GM19239 (cell line): ENCODE results near the gene ZNF219.
A peak's percentile ranks its signal among the peaks of the same experiment; 100 is the strongest.

Experiments used
- DNase-seq: peaks from one replicate; pipeline ENCODE4 v3.0.0; 2011; ENCODE audit warnings: low spot score; ENCODE audit not compliant: insufficient read length
- FAIRE-seq: peaks from 2 replicates; lab custom pipeline; 2011; peaks lifted over from hg19 to GRCh38; lab: Jason Lieb, UNC

ZNF219 gene

DNA sequence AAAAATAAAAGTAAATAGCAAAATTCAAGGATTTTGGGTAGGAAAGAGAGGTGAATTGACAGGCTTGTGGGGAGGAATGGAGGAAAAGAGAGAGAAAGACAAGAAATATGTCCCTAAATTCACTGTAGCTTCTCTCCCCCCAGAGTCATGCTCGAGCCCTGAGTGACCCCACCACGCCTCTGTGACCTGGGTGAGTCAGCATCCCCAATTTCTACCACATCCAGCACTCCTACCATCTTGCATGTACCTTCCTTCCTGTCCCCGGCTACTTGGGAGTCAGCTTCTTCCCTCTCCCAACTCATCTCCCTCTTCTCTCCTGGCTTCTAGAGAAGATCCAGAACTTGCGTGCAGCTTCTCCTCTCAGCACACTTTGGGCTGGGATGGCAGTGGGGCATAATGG is 9.8 kb downstream of the ZNF219 start:
- FAIRE-seq (no peak), DNase-seq (no peak)

DNA sequence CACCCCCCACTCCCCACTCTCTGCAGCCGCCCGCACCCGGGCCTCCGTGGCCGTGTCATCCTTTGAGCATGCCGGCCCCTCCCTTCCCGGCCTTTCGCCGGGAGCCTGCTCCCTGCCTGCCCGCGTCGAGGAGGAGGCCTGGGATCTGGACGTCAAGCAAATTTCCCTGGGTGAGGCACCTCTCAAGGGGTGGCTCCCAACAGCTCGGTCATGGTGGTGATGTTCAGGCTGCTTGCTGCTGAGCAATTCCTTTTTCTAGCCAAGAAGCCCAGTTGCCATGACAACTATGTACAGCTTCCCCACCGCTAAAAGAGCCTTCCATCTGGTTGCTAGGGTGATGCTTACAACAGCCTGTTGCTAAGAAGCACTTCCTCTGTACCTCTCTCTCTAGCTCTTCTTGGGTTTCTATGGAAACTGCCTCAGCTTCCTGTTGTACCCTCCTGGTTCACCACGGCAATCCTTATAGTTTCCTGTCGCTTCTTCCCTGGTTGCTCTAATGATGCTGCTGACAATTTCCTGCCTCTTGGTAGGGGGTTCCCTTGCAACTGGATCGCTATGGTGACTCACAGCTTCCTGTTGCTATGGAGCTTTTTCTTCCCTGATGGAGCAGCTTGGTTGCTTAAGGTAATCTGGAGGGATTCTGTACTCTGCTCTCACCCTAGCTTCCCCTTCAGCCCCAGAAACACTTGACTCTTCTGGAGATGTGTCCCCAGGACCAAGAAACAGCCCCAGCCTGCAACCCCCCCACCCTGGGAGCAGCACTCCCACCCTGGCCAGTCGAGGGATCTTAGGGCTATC is 11.0 kb downstream of the ZNF219 start:
- FAIRE-seq (peak; percentile 47), DNase-seq (peak; percentile 59)

DNA sequence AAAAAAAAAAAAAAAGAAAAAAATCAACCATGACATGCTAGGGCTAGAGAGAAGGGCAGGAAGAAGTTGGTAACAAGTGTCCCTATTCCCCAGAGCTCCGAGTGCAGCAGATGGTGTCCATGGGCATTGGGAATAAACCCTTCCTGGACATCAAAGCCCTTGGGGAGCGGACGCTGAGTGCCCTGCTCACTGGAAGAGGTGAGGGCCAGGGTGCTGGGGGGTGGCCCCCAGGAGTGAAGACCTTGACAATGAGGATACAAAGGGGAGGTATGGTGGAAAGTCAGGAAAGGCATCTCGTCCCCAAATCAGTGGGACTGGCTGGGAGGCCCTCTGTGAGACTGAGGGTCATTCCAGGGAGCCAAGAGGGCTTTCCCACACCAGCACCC is 11.6 kb downstream of the ZNF219 start:
- DNase-seq = no peak
- FAIRE-seq = no peak

DNA sequence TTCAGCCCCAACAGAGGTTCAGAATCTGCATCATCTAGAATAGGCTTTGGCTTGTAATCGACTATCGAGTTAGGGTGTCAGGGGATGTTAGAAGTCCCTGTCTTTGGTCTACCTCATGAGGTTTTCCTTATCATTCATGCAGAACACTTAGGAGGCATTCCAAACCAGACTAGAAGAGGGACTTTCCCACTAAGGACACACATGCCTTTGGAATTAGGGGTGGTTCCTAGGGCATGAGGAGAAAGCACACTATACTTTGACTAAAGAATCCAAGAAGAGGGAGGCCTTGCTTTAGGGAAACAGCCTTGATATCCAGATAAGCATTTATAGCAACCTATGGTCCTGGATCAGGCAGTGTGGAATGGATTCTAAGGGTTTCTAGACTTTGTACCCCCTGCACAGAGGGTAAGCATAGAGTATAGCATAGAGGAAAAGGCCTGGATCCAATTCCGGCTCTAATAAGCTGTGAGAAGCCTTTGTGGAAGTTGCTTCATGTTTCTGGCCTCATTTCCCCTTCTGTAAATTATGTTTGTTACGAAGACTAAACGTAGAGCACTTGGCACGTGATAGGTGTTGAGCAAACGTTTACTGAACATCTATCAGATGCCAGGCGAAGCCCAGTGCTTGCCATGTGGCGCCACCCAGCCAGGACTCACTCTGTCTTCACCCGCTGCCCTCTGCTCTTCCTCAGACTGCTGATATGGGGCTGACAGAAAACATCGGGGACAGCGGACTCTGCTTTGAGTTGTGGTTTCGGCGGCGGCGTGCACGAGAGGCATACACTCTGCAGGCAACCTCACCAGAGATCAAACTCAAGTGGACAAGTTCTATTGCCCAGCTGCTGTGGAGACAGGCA is 13.2 kb downstream of the ZNF219 start:
- FAIRE-seq (no peak), DNase-seq (no peak)

DNA sequence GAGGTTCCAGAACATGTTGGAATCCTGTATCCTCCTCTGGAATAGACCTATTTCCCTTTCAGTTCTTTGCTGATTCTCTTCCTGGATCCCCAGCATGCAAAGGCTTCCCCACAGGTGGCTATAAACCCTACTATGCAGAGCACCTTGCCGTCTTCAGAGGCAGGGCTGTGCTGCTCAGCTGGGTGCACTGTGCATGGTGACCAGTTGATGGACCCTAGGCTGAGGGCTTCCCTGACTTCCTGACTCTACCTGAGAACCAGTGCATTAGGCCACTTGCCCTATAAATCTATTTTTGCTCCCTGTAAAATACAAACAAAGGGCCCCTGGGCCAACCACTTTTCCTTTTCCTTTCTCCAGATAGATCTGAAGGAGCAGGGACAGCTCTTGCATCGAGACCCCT is 14.1 kb downstream of the ZNF219 start:
- no peak for DNase-seq
- FAIRE-seq = no peak

DNA sequence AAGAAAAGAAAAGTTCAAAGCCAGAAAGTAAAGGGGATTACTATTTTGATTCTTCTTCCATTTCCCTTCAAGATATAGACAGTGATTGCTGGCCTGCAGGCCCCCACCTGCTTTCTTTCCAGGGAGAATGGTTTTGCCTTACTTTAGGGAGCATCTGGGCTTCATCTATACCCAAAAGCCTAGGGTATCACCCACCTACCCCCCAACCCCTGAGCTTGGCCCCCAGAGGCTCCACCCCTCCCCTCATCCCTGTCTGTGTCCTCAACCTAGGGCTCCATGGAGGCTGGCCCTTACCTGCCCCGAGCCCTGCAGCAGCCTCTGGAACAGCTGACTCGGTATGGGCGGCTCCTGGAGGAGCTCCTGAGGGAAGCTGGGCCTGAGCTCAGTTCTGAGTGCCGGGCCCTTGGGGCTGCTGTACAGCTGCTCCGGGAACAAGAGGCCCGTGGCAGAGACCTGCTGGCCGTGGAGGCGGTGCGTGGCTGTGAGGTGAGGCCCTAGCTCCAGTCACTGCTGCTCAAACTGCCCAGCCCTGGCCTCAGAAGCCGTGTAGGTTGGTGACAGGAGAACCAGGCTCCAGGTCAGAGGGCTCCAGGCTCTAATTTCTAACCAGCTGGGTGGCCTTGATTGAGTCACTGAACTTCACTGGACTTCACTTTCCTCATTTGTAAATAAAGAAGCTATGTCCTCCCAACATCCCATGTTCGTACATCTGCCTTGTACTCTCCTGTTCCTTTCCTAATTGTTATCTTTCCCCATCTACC is 14.7 kb downstream of the ZNF219 start:
- FAIRE-seq (no peak), DNase-seq (no peak)

DNA sequence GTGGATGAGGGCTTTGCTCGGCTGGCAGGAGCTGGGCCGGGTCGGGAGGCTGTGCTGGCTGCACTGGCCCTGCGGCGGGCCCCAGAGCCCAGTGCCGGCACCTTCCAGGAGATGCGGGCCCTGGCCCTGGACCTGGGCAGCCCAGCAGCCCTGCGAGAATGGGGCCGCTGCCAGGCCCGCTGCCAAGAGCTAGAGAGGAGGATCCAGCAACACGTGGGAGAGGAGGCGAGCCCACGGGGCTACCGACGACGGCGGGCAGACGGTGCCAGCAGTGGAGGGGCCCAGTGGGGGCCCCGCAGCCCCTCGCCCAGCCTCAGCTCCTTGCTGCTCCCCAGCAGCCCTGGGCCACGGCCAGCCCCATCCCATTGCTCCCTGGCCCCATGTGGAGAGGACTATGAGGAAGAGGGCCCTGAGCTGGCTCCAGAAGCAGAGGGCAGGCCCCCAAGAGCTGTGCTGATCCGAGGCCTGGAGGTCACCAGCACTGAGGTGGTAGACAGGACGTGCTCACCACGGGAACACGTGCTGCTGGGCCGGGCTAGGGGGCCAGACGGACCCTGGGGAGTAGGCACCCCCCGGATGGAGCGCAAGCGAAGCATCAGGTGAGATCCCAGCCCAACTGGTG is 16.8 kb downstream of the ZNF219 start:
- DNase-seq (no peak), FAIRE-seq (no peak)

DNA sequence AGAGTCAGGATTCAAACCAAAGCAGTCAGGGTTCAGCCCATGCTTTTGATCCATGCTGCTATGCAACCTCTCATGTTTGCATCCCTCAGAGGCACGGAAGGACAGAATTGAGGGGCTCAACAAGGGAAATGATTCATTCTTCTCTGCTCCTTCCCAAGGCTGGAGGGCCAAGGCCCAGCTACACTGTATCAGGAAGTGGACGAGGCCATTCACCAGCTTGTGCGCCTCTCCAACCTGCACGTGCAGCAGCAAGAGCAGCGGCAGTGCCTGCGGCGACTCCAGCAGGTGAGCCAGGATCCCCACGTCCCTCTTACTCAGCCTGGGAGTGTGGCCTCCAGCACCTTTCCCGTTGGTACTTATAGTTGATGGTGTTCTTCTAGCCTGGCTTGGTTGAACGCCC is 19.7 kb downstream of the ZNF219 start:
- FAIRE-seq (no peak), DNase-seq (no peak)

DNA sequence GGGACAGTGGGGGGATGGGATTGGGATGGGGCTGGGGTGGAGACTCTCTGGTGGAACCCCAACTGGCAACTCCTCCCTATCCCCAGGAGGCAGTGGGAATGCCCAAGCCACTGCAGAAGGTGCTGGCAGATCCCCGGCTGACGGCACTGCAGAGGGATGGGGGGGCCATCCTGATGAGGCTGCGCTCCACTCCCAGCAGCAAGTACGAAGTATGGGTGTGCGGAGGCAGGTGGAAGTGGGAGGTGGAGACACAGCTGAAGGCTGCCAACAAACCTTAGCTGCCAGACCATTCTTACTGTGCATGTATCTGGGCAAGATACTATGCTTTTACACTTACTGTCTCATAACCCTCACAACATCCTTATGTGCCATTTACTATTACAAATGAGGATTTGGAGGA is 20.2 kb downstream of the ZNF219 start:
- DNase-seq (peak; percentile 1), FAIRE-seq (no peak)

DNA sequence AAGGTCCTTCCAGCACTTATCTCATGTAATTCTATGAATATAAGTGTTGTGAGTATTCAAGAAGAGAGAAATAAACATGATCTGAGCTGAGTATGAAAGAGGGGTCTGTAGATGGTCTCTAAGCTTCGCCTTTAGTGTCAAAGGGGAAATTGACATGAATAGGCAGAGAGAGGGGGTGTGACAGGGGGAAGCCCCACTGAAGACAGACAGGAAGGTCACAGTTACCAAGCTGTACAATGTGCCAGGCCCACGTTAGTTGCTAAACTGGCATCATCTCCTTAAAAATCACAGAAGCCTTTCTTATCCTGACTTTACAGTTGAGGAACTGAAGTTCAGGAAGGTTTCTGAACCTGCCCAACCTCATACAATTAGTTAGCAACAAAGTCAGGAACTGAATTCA is 20.8 kb downstream of the ZNF219 start:
- no peak for FAIRE-seq
- DNase-seq = no peak

DNA sequence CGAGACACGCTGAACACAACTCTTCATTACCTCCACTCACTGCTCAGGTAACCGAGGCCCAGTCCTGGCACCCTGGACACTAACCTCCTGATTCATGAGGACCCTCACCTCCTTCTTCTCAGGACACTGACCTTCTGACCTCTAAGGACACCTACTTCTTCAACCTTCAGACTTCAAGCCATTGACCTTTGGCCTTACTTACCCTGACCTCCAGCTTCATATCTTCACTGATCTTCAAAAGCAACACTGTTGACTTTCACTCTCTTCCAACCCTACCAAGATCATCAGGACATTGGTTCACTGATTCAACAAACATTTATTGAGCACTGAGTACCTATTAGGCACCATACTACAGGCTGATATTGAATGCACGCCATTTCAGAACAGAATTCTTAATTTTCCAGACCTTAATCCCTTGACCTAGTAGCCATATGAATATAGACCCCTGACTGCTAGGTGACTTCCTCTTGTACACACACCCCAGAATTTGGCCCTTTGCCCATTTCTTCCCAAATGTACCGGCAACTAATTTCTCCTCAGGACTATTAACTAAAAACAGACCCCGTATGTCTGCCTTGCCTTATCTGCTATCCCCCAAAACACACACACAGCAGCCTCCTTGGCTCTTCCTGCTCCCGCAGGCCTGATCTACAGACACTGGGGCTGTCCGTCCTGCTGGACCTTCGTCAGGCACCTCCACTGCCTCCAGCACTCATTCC is 22.6 kb downstream of the ZNF219 start:
- no peak for FAIRE-seq
- no peak for DNase-seq

DNA sequence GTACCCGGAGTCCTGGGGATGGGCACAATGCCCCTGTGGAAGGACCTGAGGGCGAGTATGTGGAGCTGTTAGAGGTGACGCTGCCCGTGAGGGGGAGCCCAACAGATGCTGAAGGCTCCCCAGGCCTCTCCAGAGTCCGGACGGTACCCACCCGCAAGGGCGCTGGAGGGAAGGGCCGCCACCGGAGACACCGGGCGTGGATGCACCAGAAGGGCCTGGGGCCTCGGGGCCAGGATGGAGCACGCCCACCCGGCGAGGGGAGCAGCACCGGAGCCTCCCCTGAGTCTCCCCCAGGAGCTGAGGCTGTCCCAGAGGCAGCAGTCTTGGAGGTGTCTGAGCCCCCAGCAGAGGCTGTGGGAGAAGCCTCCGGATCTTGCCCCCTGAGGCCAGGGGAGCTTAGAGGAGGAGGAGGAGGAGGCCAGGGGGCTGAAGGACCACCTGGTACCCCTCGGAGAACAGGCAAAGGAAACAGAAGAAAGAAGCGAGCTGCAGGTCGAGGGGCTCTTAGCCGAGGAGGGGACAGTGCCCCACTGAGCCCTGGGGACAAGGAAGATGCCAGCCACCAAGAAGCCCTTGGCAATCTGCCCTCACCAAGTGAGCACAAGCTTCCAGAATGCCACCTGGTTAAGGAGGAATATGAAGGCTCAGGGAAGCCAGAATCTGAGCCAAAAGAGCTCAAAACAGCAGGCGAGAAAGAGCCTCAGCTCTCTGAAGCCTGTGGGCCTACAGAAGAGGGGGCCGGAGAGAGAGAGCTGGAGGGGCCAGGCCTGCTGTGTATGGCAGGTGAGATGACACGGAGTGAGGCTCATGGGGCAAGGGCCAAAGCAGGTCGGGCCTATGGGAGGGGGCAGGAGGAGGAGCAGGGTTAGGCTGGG is 23.8 kb downstream of the ZNF219 start:
- FAIRE-seq = no peak
- no peak for DNase-seq

DNA sequence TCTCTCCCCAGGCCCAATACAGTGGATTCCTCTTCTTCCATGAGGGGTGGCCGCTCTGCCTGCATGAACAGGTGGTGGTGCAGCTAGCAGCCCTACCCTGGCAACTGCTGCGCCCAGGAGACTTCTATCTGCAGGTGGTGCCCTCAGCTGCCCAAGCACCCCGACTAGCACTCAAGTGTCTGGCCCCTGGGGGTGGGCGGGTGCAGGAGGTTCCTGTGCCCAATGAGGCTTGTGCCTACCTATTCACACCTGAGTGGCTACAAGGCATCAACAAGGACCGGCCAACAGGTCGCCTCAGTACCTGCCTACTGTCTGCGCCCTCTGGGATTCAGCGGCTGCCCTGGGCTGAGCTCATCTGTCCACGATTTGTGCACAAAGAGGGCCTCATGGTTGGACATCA is 24.5 kb downstream of the ZNF219 start:
- FAIRE-seq (no peak), DNase-seq (no peak)

DNA sequence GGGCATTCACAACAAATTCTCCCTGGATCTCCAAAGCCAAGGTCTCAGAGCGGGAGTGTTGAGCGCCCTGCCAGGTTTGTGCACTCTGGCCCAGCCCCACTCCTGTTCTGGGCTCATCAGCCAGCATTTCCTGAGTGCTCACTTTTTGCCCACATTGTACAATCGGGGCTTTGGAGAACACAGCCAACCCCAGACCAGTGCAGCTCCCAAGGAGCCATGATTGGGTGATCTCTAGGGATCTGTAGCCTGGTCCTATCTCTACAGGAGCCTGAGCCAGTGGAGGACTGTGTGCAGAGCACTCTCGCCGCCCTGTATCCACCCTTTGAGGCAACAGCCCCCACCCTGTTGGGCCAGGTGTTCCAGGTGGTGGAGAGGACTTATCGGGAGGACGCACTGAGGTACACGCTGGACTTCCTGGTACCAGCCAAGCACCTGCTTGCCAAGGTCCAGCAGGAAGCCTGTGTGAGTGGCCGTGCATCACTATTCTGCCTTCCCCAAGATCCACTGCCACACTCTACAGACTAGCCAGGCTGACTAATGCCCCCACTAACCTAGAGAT is 25.6 kb downstream of the ZNF219 start:
- DNase-seq (no peak), FAIRE-seq (no peak)

DNA sequence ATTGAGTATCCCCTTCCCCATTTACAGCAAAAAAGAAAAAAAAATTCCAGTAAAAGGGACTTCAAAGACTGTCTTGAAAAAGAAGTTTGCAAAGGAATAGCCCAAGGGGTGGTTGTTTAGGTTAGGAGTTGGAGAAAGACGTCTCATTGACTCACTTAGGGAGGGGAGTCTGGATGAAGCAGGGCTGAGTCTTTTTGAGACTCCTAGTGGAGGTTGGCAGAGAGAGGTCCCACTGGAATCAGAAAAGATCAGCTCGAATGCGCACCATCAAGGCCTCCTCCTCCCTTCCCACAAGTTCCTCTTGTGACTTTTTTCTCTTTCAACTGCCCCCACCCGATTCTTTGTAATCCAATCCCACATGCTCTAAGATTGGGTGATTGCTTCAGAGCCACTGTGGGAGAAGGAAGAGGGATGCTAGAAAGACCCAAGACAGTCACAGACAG is 26.4 kb downstream of the ZNF219 start:
- DNase-seq = no peak
- FAIRE-seq = peak; percentile 40

DNA sequence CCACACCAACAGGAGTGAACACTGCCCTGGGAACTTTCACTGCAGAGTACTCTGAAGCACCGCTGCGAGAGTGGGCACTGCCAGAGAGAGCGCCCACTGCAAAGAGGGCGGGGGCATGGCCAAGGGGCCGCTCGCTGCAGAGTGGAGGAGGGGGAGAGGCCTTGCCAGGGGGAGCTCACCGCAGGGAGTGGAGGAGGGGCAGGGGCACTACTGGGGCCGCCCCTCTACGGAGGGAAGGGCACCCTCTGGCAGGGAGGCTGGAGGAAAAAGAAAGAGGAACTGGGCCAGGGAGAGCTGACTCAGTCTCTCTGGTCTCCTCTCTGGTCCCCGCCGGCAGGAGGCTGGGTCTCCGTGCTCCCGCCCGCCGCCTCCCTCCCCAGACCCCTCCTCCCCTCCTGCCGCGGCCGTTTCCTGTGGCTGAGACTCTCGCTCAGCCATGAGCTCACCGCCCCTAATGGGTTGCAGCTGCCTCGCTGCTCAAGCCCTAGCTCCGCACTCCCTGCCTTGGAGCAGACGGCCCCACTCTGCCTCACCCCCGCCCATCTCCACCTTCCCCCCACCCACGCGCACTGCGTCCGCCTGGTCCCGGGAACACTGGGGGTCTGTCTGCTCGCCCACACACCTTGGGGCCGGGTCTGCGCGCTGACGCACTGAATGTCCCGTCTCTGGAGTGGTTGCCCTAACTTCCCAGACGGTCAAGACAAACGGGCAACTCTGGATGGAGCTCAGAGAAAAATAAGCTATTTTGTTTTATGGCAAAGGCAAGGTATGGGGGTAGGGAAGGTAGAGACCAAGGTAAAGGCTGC is 27.0 kb downstream of the ZNF219 start:
- FAIRE-seq = peak; percentile 78

DNA sequence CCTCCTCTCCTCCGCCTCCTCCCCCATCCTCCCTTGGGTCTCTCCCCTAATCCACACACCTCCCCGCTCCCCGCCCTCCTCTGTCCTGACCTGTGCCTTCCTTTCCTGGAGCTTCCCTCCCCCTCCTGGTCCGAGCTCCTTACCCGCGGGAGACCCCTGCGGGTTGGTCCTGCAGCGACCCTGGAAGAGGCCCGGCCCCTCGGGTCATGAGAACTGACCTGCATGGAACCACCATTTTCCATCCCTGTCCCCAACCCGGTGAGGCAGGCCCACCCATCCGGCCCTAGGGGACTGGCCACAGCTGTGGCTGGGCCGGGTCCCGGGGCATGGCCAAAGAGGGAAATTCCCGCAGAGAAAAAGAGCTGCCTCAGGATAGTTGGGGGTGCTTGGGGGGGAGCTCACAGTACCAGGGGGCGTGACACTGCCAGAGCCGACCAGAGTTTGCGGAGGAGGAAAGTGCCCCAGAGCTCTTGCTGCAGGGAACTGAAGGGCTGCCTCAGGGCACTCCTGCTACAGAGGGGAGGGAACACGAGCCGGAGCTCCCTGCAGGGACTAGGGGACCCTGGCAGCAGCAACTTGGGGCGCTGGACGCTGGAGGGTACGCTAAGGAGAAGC is 27.7 kb downstream of the ZNF219 start:
- FAIRE-seq = peak; percentile 26
- no peak for DNase-seq

More for the DNA sequence above, 27.0 kb downstream of the ZNF219 start:
- DNase-seq = peak; percentile 89
